Central memory CD4-positive, alpha-beta T cell (primary cell): ENCODE results near the gene ISG20L2.
A peak's percentile ranks its signal among the peaks of the same experiment; 100 is the strongest.

Experiments
- DNase-seq: peaks from one replicate; pipeline ENCODE4 v3.0.0; 2022

The ISG20L2 gene

GRCh38 chr1:156752843-156753482, 24.4 kb upstream of the ISG20L2 start:
- DNase-seq, result no peak

- DNase-seq, result peak; percentile 92
Observed at GRCh38 chr1:156751757-156752481, 23.4 kb upstream of the ISG20L2 start.

GRCh38 chr1:156751451-156751756, 22.8 kb upstream of the ISG20L2 start, which contains the start of gene HDGF:
Gene HDGF, minus strand, starts transcription at chr1:156751675. Its CDS starts 246 bp downstream, at chr1:156751429.
- no peak for DNase-seq

GRCh38 chr1:156750711-156751450, 22.3 kb upstream of the ISG20L2 start:
- DNase-seq, result no peak

GRCh38 chr1:156750191-156750672, 21.7 kb upstream of the ISG20L2 start:
- no peak for DNase-seq

- no peak for DNase-seq
Observed at GRCh38 chr1:156749419-156750118, 21.0 kb upstream of the ISG20L2 start.

- DNase-seq, result no peak
Observed at GRCh38 chr1:156748670-156749418, 20.3 kb upstream of the ISG20L2 start.

GRCh38 chr1:156747742-156748669, 19.4 kb upstream of the ISG20L2 start:
- DNase-seq, result no peak

- DNase-seq, result peak; percentile 42
Observed at GRCh38 chr1:156746728-156747631, 18.4 kb upstream of the ISG20L2 start.

- no peak for DNase-seq
Observed at GRCh38 chr1:156746406-156746727, 17.8 kb upstream of the ISG20L2 start.

GRCh38 chr1:156745881-156746280, 17.3 kb upstream of the ISG20L2 start:
- DNase-seq, result no peak

GRCh38 chr1:156744786-156745419, 16.3 kb upstream of the ISG20L2 start:
- no peak for DNase-seq

GRCh38 chr1:156744344-156744743, 15.8 kb upstream of the ISG20L2 start:
- DNase-seq, result no peak

GRCh38 chr1:156743367-156744302, 15.1 kb upstream of the ISG20L2 start:
- no peak for DNase-seq

- no peak for DNase-seq
Observed at GRCh38 chr1:156742801-156743200, 14.2 kb upstream of the ISG20L2 start.

- DNase-seq, result no peak
Observed at GRCh38 chr1:156742017-156742416, 13.5 kb upstream of the ISG20L2 start.

GRCh38 chr1:156741481-156741983, 13.0 kb upstream of the ISG20L2 start:
- no peak for DNase-seq
